ENCODE results near the gene RDH13.

DNA sequence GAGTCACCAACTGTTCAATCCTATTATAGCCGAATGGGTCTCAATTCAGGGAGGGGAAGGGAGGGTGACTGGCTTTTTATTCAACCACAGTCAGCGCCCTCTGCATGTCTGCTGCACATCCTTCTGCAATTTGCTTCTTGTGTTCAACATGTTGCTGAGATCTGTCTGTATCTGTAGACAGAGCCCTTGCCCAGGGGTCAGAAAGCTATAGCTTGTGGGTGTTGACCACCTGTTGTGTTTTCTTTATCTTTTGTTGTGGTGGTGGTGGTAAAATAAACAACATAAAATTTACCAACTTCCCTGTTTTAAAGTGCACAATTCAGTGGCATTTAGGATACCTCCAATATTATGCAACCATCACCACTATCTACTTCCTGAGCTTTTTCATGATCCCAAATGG lies 42.3 kb upstream of the RDH13 start:
- TF ChIP-seq, protein P1, sequence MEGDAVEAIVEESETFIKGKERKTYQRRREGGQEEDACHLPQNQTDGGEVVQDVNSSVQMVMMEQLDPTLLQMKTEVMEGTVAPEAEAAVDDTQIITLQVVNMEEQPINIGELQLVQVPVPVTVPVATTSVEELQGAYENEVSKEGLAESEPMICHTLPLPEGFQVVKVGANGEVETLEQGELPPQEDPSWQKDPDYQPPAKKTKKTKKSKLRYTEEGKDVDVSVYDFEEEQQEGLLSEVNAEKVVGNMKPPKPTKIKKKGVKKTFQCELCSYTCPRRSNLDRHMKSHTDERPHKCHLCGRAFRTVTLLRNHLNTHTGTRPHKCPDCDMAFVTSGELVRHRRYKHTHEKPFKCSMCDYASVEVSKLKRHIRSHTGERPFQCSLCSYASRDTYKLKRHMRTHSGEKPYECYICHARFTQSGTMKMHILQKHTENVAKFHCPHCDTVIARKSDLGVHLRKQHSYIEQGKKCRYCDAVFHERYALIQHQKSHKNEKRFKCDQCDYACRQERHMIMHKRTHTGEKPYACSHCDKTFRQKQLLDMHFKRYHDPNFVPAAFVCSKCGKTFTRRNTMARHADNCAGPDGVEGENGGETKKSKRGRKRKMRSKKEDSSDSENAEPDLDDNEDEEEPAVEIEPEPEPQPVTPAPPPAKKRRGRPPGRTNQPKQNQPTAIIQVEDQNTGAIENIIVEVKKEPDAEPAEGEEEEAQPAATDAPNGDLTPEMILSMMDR (conservative IDR thresholded peaks at IDR 0.05; ENCODE audit: low read length) = no peak
- TF ChIP-seq EZH2phosphoT487 (IDR thresholded peaks at IDR 0.05; ENCODE audit: borderline replicate concordance) = no peak
